H1 (cell line): Measurements from ENCODE around the gene TRMT61A. TPM values are rescaled to one million over a fixed set of nuclear protein-coding genes. Genes with fewer than 3 reads are reported as not detected.
"Not testable (repeated sequence)": the region's sequence is repeated elsewhere in the genome, so short reads cannot be mapped to it uniquely, and the experiment has no call there.

Source experiments
- CTCF ChIA-PET: fragments of 300-600 bp; sonication (Branson Sonifier 250); formaldehyde crosslinking; loops from one replicate; lab custom pipeline; 2021; ENCODE audit not compliant: partially characterized antibody; lab: Charles Lee
- POLR2A ChIA-PET: fragments of 300-600 bp; sonication (Branson Sonifier 250); formaldehyde crosslinking; loops from one replicate; lab custom pipeline; 2021; ENCODE audit warnings: inconsistent platforms; ENCODE audit not compliant: partially characterized antibody; lab: Charles Lee
- DNase-seq, 2 experiments: peaks; one replicate each; pipeline versions ENCODE4 v3.0.0 to v3.0.0-alpha.2; 2010 to 2022; ENCODE audit warnings: low spot score in 2 of 2, low read depth in 1 of 2, mixed read lengths in 1 of 2
- FAIRE-seq: peaks from 2 replicates; lab custom pipeline; 2011; peaks lifted over from hg19 to GRCh38; lab: Jason Lieb, UNC
- H2AFZ ChIP-seq: 2 replicates; pipeline ENCODE4 v1.8.1; 2012; ENCODE audit warnings: low read length, inconsistent platforms
- H2AK5ac ChIP-seq: 2 replicates; pipeline ENCODE4 v1.6.1; 2013; ENCODE audit warnings: low read depth, low read length
- H2BK120ac ChIP-seq: replicated peaks from 2 replicates; pipeline ENCODE3; 2013; ENCODE audit warnings: low read depth, low read length, inconsistent platforms
- H2BK12ac ChIP-seq: 2 replicates; pipeline ENCODE4 v1.6.1; 2013; ENCODE audit warnings: low read depth, low read length
- H2BK15ac ChIP-seq: 2 replicates; pipeline ENCODE4 v1.6.1; 2013; ENCODE audit warnings: low read length
- H2BK20ac ChIP-seq: 2 replicates; pipeline ENCODE4 v1.6.1; 2013; ENCODE audit warnings: low read length
- H2BK5ac ChIP-seq: 2 replicates; pipeline ENCODE4 v1.6.1; 2013; ENCODE audit warnings: low read depth, low read length
- H3K14ac ChIP-seq: 2 replicates; pipeline ENCODE4 v1.6.1; 2013; ENCODE audit warnings: inconsistent platforms; ENCODE audit not compliant: insufficient read length
- H3K18ac ChIP-seq: 2 replicates; pipeline ENCODE4 v1.6.1; 2013; ENCODE audit warnings: low read length; ENCODE audit errors: extremely low read depth
- H3K23ac ChIP-seq: 2 replicates; pipeline ENCODE4 v1.6.1; 2013; ENCODE audit warnings: inconsistent platforms; ENCODE audit not compliant: insufficient read length
- H3K23me2 ChIP-seq: 2 replicates; pipeline ENCODE4 v1.6.1; 2013; ENCODE audit warnings: low read depth, low read length
- H3K27ac ChIP-seq: 2 replicates; pipeline ENCODE4 v1.6.1; 2011; ENCODE audit warnings: low read depth, low read length, inconsistent platforms
- H3K27me3 ChIP-seq, 4 experiments: replicated peaks in 1 of 4; 1 replicate in 1 of 4; 2 replicates in 3 of 4; pipeline versions ENCODE4 v1.6.1 to v1.8.1; 2011 to 2013; ENCODE audit warnings: low read length in 3 of 4, mild to moderate bottlenecking in 3 of 4, inconsistent platforms in 2 of 4, mixed read lengths in 2 of 4, moderate library complexity in 1 of 4; ENCODE audit not compliant: control insufficient read depth in 3 of 4, insufficient read depth in 3 of 4; ENCODE audit errors: extremely low read depth in 1 of 4
- H3K36me3 ChIP-seq, 4 experiments: 2 replicates each; pipeline versions ENCODE4 v1.6.1 to v1.8.1; 2011 to 2013; ENCODE audit warnings: mild to moderate bottlenecking in 4 of 4, low read length in 3 of 4, moderate library complexity in 2 of 4, control low read depth in 1 of 4, inconsistent platforms in 1 of 4; ENCODE audit not compliant: insufficient read depth in 4 of 4, control insufficient read depth in 2 of 4
- H3K4ac ChIP-seq: replicated peaks from 2 replicates; pipeline ENCODE3; 2013; ENCODE audit warnings: low read length, low read depth, mixed read lengths, inconsistent platforms; ENCODE audit not compliant: insufficient read length
- H3K4me1 ChIP-seq, 4 experiments: replicated peaks in 1 of 4; 1 replicate in 1 of 4; 2 replicates in 3 of 4; pipeline versions ENCODE4 v1.6.1 to v1.8.1; 2011 to 2013; ENCODE audit warnings: low read length in 3 of 4, inconsistent platforms in 2 of 4, mixed read lengths in 1 of 4; ENCODE audit not compliant: insufficient read depth in 4 of 4, control insufficient read depth in 3 of 4
- H3K4me2 ChIP-seq, 2 experiments: 2 replicates each; pipeline versions ENCODE4 v1.6.1 to v1.8.1; 2011 to 2013; ENCODE audit warnings: low read depth in 2 of 2, low read length in 2 of 2, control low read depth in 1 of 2, inconsistent platforms in 1 of 2, mild to moderate bottlenecking in 1 of 2; ENCODE audit not compliant: insufficient read depth in 1 of 2
- H3K4me3 ChIP-seq, 4 experiments: fragments of 200-600, 300-600 bp in 1 of 4; sonication (generic), shearing (Covaris generic), sonication (Bioruptor Twin) in 1 of 4; 2 replicates each; pipeline versions ENCODE4 v1.5.1 to v1.8.1; 2011 to 2016; ENCODE audit warnings: low read length in 4 of 4, low read depth in 3 of 4, control low read depth in 2 of 4, inconsistent platforms in 2 of 4, mild to moderate bottlenecking in 2 of 4, mixed read lengths in 1 of 4, moderate library complexity in 1 of 4; ENCODE audit not compliant: insufficient read depth in 2 of 4; ENCODE audit errors: extremely low read depth in 1 of 4
- H3K56ac ChIP-seq: replicated peaks from 2 replicates; pipeline ENCODE3; 2013; ENCODE audit warnings: low read depth, mild to moderate bottlenecking, mixed read lengths, low read length, inconsistent platforms; ENCODE audit not compliant: insufficient read length
- H3K79me1 ChIP-seq: 2 replicates; pipeline ENCODE4 v1.6.1; 2013; ENCODE audit warnings: low read depth, low read length, control low read depth
- H3K79me2 ChIP-seq, 2 experiments: 2 replicates each; pipeline versions ENCODE4 v1.6.1 to v1.8.1; 2012 to 2013; ENCODE audit warnings: low read length in 2 of 2, mild to moderate bottlenecking in 2 of 2, inconsistent platforms in 1 of 2; ENCODE audit not compliant: insufficient read depth in 2 of 2, control insufficient read depth in 1 of 2
- H3K9ac ChIP-seq, 4 experiments: replicated peaks in 1 of 4; 1 replicate in 1 of 4; 2 replicates in 3 of 4; pipeline versions ENCODE4 v1.6.1 to v1.8.1; 2011 to 2013; ENCODE audit warnings: low read depth in 3 of 4, low read length in 3 of 4, control low read depth in 2 of 4, mild to moderate bottlenecking in 2 of 4, moderate library complexity in 2 of 4, inconsistent platforms in 1 of 4; ENCODE audit errors: extremely low read depth in 1 of 4
- H3K9me3 ChIP-seq, 2 experiments: 2 replicates each; pipeline versions ENCODE4 v1.6.1 to v1.8.1; 2012 to 2013; ENCODE audit warnings: mild to moderate bottlenecking in 2 of 2, moderate library complexity in 2 of 2, control low read depth in 1 of 2, inconsistent platforms in 1 of 2, low read depth in 1 of 2, low read length in 1 of 2, mixed read lengths in 1 of 2; ENCODE audit not compliant: insufficient read depth in 2 of 2
- H4K20me1 ChIP-seq, 2 experiments: replicated peaks in 1 of 2; 2 replicates each; pipeline versions ENCODE3 to v1.8.1; 2011 to 2013; ENCODE audit warnings: inconsistent platforms in 2 of 2, low read length in 2 of 2, mild to moderate bottlenecking in 1 of 2; ENCODE audit not compliant: insufficient read depth in 2 of 2, control insufficient read depth in 1 of 2
- H4K5ac ChIP-seq: 2 replicates; pipeline ENCODE4 v1.6.1; 2013; ENCODE audit warnings: low read length, low read depth, mixed read lengths, inconsistent platforms; ENCODE audit not compliant: insufficient read length
- H4K8ac ChIP-seq: 2 replicates; pipeline ENCODE4 v1.8.0; 2013; ENCODE audit warnings: mild to moderate bottlenecking, moderate library complexity, low read length, inconsistent platforms; ENCODE audit not compliant: insufficient read depth; ENCODE audit errors: extremely low read depth
- H4K91ac ChIP-seq: replicated peaks from 2 replicates; pipeline ENCODE3; 2013; ENCODE audit warnings: low read length, mixed read lengths, inconsistent platforms; ENCODE audit not compliant: insufficient read length
- WGBS, 2 experiments: shearing (Covaris generic) in 1 of 2; methylation state at CpG; one replicate each; pipeline versions ENCODE4 v1.1.6 to v1.1.7; 2013 to 2015; ENCODE audit warnings: low lambda C conversion rate in 2 of 2, mixed read lengths in 2 of 2, inconsistent platforms in 1 of 2, low coverage in 1 of 2, missing lambda C conversion rate in 1 of 2; ENCODE audit not compliant: insufficient replicate concordance in 2 of 2, insufficient coverage in 1 of 2, insufficient read length in 1 of 2; ENCODE audit errors: extremely low coverage in 1 of 2, missing lambda C conversion rate in 1 of 2; 5-methylcytosine and 5-hydroxymethylcytosine counted together
- polyA plus RNA-seq, 7 experiments: library from polyadenylated mRNA; depleted of rRNA in 3 of 7; stranded (reverse) in 5 of 7; unstranded in 2 of 7; fragments of >200 nt in 5 of 7; fragments of 200-250 nt in 2 of 7; gene quantifications; 1 replicate in 5 of 7; 2 replicates in 1 of 7; 4 replicates in 1 of 7; pipeline versions ENCODE4 v1.2.1 to v1.2.3, GENCODE V29; 2011 to 2013; ENCODE audit warnings: missing spikeins in 2 of 7, mixed read lengths in 2 of 7
- total RNA-seq: library from RNA; stranded (reverse); fragmentation: NEBNext Ultra II Directional; extraction: Animal tissue kit (Norgen Biotek cat#: 25700); gene quantifications from 2 replicates; pipeline ENCODE4 v1.2.1, GENCODE V29; 2021

TRMT61A gene
- total and polyA plus RNA-seq, 2 of the 8 experiments (the other 6 are each of a cell fraction or from before 2014, with no cell fraction given), result 15.8 to 19.0 TPM

- H3K23me2 ChIP-seq, result peaks cover 20% of the 10 kb centered on the region; the same call in 1 of the 2 replicates
- H2AK5ac ChIP-seq, H3K4me3 ChIP-seq, H2BK5ac ChIP-seq, H3K9ac ChIP-seq, H3K27ac ChIP-seq, H2BK20ac ChIP-seq, H4K91ac ChIP-seq, H3K18ac ChIP-seq, FAIRE-seq, H3K14ac ChIP-seq, H4K5ac ChIP-seq, H3K56ac ChIP-seq, H3K9me3 ChIP-seq, H2BK120ac ChIP-seq, H2AFZ ChIP-seq, H3K23ac ChIP-seq, H3K4ac ChIP-seq, DNase-seq, H3K4me2 ChIP-seq, H3K36me3 ChIP-seq, H2BK15ac ChIP-seq, H4K8ac ChIP-seq, H2BK12ac ChIP-seq: not testable (repeated sequence)
- POLR2A ChIA-PET, result interaction anchor here (9.6 to 29.8 kb wide), 2 partner anchors 7 to 15 kb away, joined by 140 to 844 read pairs; partner anchors contain the start of gene CKB
- peaks cover 5 to 17% of the 10 kb centered on the region in 2 experiments; a peak in 3 of 4 replicates for H3K79me2 ChIP-seq
- 86% methylated on average over 17 of the region's 17 CpGs; no CpG with 5 or more reads in 1 of the 2 experiments for WGBS, 2 experiments
- CTCF ChIA-PET, result interaction anchor here (12.5 kb wide), 1 partner anchor 21 kb away, joined by 230 read pairs; no protein-coding TSS in a partner anchor
- H3K4me1 ChIP-seq, result peaks cover 0 to 16% (median 15%) of the 10 kb centered on the region in 4 experiments; a peak in 6 of 7 replicates
- H3K79me1 ChIP-seq, result peaks cover 11% of the 10 kb centered on the region
- peaks cover 3 to 23% (median 13%) of the 10 kb centered on the region in 4 experiments for H3K27me3 ChIP-seq
- peaks cover 2 to 16% of the 10 kb centered on the region in 2 experiments for H4K20me1 ChIP-seq
Observed at GRCh38 chr14:103525430-103526246, 3.4 kb upstream of the TRMT61A start.
